GM18867 (cell line): ENCODE results near the gene GCNA.

Experiments
- ATAC-seq: cut with Tn5 transposase; IDR thresholded peaks from one replicate; pipeline ENCODE4 v1.9.1; 2021; ENCODE audit warnings: mild to moderate bottlenecking, moderate library complexity; ENCODE audit not compliant: unreplicated experiment

GCNA gene

GRCh38 chrX:71578253-71579135, at the start of gene GCNA:
Gene GCNA (plus strand): TSS chrX:71578437. CDS start chrX:71580822, 2,385 bp downstream.
- no peak for ATAC-seq

GRCh38 chrX:71532078-71532752, 46.0 kb upstream of the GCNA start:
- peak; percentile 21 for ATAC-seq

GRCh38 chrX:71532753-71533425, 45.3 kb upstream of the GCNA start, which contains the start of gene OGT:
Gene OGT (plus strand): TSS chrX:71533104. CDS start chrX:71533300, 196 bp downstream.
- peak; percentile 80 for ATAC-seq

- no peak for ATAC-seq
These were observed 44.8 kb upstream of the GCNA start for GRCh38 chrX:71533516-71533850.

- ATAC-seq, result no peak
These were observed 44.2 kb upstream of the GCNA start for GRCh38 chrX:71533851-71534561.

GRCh38 chrX:71534773-71535544, 43.3 kb upstream of the GCNA start:
- ATAC-seq, result no peak

GRCh38 chrX:71536285-71536684, 42.0 kb upstream of the GCNA start:
- no peak for ATAC-seq

GRCh38 chrX:71537743-71538142, 40.5 kb upstream of the GCNA start:
- ATAC-seq, result no peak

GRCh38 chrX:71540801-71541200, 37.4 kb upstream of the GCNA start:
- peak; percentile 35 for ATAC-seq

GRCh38 chrX:71541210-71542022, 36.8 kb upstream of the GCNA start:
- ATAC-seq, result peak; percentile 84

GRCh38 chrX:71542411-71542810, 35.8 kb upstream of the GCNA start:
- no peak for ATAC-seq

- ATAC-seq, result no peak
These were observed 35.4 kb upstream of the GCNA start for GRCh38 chrX:71542825-71543224.

- no peak for ATAC-seq
These were observed 34.9 kb upstream of the GCNA start for GRCh38 chrX:71543316-71543715.

- no peak for ATAC-seq
These were observed 32.9 kb upstream of the GCNA start for GRCh38 chrX:71545364-71545763.

- ATAC-seq, result no peak
These were observed 31.4 kb upstream of the GCNA start for GRCh38 chrX:71546879-71547278.

GRCh38 chrX:71547339-71547738, 30.9 kb upstream of the GCNA start:
- no peak for ATAC-seq

- ATAC-seq, result no peak
These were observed 28.3 kb upstream of the GCNA start for GRCh38 chrX:71549986-71550385.

- no peak for ATAC-seq
These were observed 27.7 kb upstream of the GCNA start for GRCh38 chrX:71550578-71550977.

- ATAC-seq, result no peak
These were observed 22.2 kb upstream of the GCNA start for GRCh38 chrX:71556036-71556435.
